Measurements from ENCODE around the gene MED13L.

MED13L gene

DNA sequence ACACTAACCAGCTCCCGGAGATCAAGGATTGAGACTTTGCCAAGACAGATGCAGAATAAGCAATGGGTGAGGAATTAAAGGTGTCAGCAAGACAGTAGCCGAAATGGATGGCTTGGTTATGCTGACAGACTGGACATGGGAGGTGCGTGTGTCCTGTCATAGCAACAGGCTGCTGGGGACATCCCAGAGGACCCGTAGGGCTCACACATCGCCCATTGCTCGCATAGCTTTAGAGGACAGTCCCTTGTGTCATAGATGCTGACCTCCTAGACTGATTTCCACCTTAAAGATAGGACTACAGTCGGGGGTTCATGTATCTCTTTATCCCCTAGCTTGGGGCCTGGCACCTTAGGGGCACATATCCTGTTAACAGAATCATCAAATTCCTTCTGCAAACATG lies 324.5 kb downstream of the MED13L start:
- no peak for DNase-seq

DNA sequence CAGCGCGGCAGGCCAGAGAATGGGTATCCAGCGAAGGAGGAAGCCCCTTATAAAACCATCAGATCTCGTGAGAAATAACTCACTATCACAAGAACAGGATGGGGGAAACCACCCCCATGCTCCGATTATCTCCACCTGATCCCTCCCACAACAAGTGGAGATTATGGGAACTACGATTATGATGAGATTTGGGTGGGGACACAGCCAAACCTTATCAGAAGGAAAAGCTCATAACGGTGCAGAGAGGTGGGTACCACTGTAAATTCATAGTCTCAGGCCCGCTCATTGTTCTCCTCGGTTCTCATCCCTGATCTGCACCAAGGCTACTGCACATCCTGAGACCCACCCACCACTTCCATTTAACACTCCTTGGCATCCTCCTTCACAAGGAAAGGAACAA lies 326.5 kb downstream of the MED13L start:
- DNase-seq: no peak

GRCh38 chr12:115949675-115950074 lies 327.8 kb downstream of the MED13L start:
- DNase-seq: no peak

DNA sequence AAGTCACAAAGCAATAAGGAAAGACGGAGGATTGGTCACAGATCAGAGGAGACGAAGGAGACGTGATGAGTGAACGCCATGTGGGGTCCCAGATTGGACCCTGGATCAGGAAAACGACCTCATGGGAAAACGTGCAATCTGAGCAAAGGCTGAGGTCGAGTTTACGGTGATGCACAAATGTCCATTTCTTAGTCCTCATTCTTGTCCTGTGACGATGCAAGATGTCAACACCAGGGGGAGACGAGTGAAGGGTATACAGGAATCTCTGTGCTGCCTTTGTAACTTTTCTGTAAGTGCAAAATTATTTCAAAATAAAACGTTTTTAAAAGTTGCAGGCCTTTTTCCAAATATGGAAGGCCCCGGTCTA lies 329.8 kb downstream of the MED13L start:
- no peak for DNase-seq

DNA sequence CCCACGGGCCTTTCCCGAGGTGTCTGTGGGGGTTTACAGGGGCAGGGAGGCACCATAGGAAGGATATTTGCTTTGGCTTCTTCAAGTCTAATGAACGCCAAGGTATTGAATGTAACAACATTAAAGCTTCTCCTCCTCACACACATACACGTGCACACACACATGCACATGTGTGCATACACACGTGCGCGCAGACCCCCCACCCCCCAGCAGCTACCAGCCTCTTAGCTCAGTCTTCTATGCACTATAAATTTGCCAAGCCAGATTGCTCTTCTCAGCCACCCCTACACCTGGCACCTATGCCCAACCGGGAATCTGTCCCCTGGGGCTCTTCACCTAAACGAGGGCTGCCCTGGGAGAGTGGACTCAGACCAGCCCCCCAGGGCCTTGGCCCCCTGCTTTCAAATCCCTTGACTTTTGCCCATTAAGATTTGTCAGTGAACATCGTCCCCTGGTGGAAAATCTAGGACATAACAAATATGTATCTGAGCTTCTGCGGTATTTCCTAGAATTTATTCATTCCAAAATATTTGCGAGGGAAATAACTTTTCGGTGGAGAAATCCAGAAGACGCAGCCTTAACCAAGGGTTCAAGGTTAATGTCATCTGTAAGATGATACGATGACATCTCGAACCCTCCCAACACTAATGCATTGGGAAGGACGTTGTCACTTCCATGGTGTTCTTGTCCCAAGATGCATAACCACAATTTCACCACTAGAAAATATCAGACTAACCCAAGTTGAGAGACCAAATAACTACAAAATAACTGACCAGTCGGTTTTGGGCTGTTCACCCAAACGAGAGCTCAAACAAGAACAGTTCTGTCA lies 330.4 kb downstream of the MED13L start:
- DNase-seq: no peak

- DNase-seq: no peak
Measured at GRCh38 chr12:115946092-115946491, 331.4 kb downstream of the MED13L start.

GRCh38 chr12:115945491-115945885 lies 332.0 kb downstream of the MED13L start:
- DNase-seq: no peak

GRCh38 chr12:115944837-115945490 lies 332.5 kb downstream of the MED13L start:
- DNase-seq: no peak

GRCh38 chr12:115944392-115944742 lies 333.1 kb downstream of the MED13L start:
- no peak for DNase-seq

- no peak for DNase-seq
Measured at GRCh38 chr12:115943630-115944391, 333.7 kb downstream of the MED13L start.

- no peak for DNase-seq
Measured at GRCh38 chr12:115943310-115943629, 334.2 kb downstream of the MED13L start.

GRCh38 chr12:115942346-115942745 lies 335.1 kb downstream of the MED13L start:
- DNase-seq: no peak

DNA sequence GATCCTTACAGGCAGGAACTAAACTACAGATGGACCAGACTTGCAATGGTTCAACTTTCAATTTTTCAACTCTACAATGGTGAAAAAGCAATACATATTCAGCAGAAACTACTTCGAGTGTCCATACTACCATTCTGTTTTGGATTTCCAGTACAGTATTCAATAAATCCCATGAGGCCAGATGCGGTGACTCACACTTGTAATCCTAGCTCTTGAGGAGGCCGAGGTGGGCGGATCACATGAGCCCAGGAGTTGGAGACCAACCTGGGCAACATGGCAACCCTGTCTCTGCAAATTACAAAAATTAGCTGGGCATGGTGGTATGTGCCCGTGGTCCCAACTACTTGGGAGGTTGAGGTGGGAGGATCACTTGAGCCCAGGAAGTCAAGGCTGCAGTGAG lies 336.1 kb downstream of the MED13L start:
- no peak for DNase-seq

GRCh38 chr12:115938794-115939377 lies 338.6 kb downstream of the MED13L start:
- DNase-seq: no peak

- no peak for DNase-seq
Measured at GRCh38 chr12:115936997-115937916, 340.2 kb downstream of the MED13L start.

DNA sequence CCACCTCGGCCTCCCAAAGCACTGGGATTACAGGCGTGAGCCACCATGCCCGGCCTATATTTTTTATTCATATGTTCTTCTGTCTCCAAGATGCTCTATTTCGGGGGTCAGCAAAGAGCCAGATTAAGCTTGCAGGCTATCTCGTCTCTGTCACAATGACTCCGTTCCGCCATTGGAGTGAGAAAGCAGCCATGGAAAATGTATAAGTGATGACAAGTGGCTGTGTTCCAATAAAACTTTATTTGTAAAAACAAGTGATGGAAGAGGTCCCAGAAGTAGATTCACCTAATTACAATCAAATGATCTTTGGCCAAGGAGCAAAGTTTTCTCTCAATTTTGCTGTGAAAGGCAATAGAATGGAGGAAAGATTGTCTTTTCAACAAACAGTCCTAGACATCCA lies 342.6 kb downstream of the MED13L start:
- DNase-seq: no peak

DNA sequence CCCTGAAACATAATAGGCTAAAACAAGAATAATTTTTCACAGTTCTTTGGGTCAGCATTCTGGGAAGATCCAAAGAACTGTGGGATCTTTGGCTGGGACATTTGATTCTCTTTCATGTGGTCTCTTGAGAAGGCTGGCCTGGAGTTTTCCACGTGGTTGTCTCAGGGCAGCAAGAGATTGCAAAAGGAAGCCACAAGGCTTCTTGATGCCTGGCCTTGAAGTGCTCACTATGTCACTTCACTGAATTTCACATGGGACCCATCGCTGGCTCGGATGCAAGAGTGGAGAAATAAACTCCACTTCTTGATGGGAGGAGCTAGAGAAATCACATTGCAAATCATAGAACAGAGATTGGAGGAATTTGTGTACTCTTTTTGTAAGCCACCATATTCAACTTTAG lies 343.4 kb downstream of the MED13L start:
- no peak for DNase-seq

- DNase-seq: no peak
Measured at GRCh38 chr12:115932066-115932465, 345.4 kb downstream of the MED13L start.

DNA sequence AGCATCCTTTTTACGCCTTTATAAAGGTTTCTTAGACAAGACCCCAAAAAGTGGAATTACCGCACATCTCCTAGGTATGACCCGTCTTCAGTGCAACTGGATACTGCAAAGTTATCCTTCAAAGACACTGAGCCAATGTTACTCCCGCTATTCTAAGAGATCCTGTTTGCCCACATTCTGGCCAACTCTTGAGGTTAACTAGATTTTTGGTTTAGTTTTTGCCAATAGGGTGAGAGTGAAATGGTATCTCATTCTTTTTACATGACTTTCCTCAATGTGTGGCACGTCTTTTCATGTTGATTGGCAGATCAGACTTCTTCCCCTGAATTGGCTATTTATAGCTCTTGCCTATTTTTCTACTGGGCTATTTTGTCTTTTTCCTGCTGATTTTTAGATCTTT lies 347.2 kb downstream of the MED13L start:
- no peak for DNase-seq

- DNase-seq: no peak
Measured at GRCh38 chr12:115926037-115926670, 351.3 kb downstream of the MED13L start.

DNA sequence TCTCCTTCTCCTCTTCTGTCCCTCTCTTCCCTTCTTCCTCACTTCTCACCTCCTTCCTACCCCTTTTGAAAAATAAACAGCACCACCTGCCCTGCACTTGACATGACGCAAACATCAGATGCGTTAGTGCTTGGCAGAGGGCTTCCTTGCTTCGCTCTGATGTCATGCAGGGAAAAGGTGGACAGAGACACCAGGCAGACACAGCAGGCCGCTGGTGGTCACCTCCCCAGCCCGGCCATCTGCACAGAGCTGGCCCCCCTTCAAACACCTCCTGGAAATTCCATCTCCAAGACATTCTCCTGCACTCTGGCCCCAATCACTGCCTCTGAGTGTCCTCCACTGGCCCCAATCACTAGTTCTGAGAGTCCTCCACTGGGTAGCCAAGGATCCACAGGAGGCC lies 353.6 kb downstream of the MED13L start:
- no peak for DNase-seq

- DNase-seq: no peak
Measured at GRCh38 chr12:115922952-115923564, 354.4 kb downstream of the MED13L start.

Data from stimulated activated CD4-positive, alpha-beta T cell treated with anti-CD3 and anti-CD28 coated beads, Interleukin-4, amount 100 ng/mL, for 24 hours (primary cell).